ENCODE measurements around the gene SLC6A19. TPM values are rescaled to one million over a fixed set of nuclear protein-coding genes. Genes with fewer than 3 reads are reported as not detected.

SLC6A19 gene
- total RNA-seq, 1 experiment from 2014 or later: not detected

DNA sequence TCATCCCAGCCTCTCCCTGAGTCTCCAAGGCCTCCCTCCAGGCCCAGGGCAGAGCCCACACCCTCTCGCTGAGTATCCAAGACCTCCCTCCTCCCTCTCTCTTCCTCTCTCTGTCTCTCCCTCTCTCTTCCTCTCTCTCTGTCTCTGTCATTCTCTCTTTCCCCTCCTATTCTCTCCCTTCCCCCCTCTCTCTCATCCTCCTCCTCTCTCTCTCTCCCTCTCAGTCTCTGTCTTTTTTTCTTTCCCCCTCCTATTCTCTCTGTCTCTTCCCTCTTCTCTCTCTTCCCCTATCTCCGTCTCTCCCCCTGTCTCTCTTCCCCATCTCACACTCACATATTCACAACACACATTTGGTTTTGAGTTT, 8.1 kb downstream of the SLC6A19 start:
- DNase-seq (no peak), ATAC-seq (no peak; the same call in 1 of the 2 replicates)
- no peaks in the 10 kb centered on the region for H3K4me1 ChIP-seq (ENCODE audit: insufficient read depth, low read length)
- no peaks in the 10 kb centered on the region for H3K36me3 ChIP-seq (ENCODE audit: low read depth, low read length)
- no peaks in the 10 kb centered on the region for H3K9me2 ChIP-seq (replicated peaks; ENCODE audit: low read length)
- POLR2A ChIA-PET (ENCODE audit: unreplicated experiment): no interaction called here
- H3K9ac ChIP-seq (ENCODE audit: low read length): no peak overlapping the region
- H3K27ac ChIP-seq (ENCODE audit: low read length): no peak overlapping the region
- peaks cover 3% of the 10 kb centered on the region; the same call in 1 of the 2 replicates for H3K27me3 ChIP-seq (ENCODE audit: low read length)
- H3F3A ChIP-seq (ENCODE audit: low read length, unreplicated experiment): no peaks in the 10 kb centered on the region
- intact Hi-C loops (cut with micrococcal nuclease): no loop called here
- CTCF ChIA-PET: no interaction called here
- no peak overlapping the region for H3K4me2 ChIP-seq (ENCODE audit: low read length)
- no peak overlapping the region for H3K4me3 ChIP-seq (ENCODE audit: low read length)
- no peaks in the 10 kb centered on the region for H4K20me1 ChIP-seq (ENCODE audit: low read length)
- H3K9me3 ChIP-seq (ENCODE audit: low read length): no peaks in the 10 kb centered on the region
- H2AFZ ChIP-seq (ENCODE audit: low read length): no peak overlapping the region
- BruUV-seq (replicated peaks): no TSS peak
- no peaks in the 10 kb centered on the region for H3K79me2 ChIP-seq (ENCODE audit: low read length)
- TF ChIP-seq EZH2phosphoT487 (IDR thresholded peaks at IDR 0.05; ENCODE audit: borderline replicate concordance, low read length) (no peak), EZH2 (IDR thresholded peaks at IDR 0.05; ENCODE audit: low read length, unreplicated experiment) (no peak)
- TF ChIP-seq, protein P1, sequence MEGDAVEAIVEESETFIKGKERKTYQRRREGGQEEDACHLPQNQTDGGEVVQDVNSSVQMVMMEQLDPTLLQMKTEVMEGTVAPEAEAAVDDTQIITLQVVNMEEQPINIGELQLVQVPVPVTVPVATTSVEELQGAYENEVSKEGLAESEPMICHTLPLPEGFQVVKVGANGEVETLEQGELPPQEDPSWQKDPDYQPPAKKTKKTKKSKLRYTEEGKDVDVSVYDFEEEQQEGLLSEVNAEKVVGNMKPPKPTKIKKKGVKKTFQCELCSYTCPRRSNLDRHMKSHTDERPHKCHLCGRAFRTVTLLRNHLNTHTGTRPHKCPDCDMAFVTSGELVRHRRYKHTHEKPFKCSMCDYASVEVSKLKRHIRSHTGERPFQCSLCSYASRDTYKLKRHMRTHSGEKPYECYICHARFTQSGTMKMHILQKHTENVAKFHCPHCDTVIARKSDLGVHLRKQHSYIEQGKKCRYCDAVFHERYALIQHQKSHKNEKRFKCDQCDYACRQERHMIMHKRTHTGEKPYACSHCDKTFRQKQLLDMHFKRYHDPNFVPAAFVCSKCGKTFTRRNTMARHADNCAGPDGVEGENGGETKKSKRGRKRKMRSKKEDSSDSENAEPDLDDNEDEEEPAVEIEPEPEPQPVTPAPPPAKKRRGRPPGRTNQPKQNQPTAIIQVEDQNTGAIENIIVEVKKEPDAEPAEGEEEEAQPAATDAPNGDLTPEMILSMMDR (conservative IDR thresholded peaks at IDR 0.05; ENCODE audit: low read depth, low read length): no peak

DNA sequence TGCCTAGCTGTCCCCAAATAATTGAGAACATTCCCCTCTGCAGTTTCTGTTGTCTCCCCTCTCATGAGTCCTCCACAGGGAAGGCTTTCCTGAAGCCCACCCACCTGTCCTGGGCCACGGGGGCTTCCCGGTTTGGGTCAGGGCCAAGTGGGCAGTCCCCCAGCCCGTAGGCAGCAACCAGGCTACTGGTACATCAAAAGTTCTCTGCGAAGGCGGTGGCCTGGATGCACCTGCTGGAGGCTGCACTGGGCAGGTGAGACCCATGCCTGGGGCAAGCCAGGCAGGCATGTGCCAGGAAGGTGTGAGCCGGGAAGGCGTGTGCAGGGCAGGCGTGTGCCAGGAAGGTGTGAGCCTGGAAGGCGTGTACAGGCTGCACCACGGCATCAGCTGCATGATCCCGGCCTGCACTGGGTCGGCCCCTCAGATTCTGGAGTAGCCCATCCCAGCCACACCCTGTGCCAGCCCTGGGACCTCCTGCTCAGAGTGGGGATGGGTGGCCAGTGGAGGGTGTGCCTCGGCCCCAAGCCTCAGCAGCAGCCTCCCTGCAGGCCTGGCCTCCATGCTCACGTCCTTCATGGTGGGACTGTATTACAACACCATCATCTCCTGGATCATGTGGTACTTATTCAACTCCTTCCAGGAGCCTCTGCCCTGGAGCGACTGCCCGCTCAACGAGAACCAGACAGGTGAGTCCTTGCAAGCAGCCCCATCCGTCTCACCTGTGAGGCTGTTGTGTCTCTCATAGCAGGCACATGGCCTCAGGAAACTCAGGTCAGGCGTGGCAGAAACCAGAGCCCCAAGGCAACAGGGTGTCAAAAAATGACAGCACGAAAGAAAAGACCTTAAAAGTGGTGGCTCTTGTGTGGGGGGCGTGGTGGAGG, 8.7 kb downstream of the SLC6A19 start:
- Histone ChIP-seq H3K4me3 (ENCODE audit: low read length) (no peak overlapping the region), H3K27me3 (ENCODE audit: low read length) (peaks cover 3% of the 10 kb centered on the region; the same call in 1 of the 2 replicates), H3K9ac (ENCODE audit: low read length) (no peak overlapping the region), H3K4me1 (ENCODE audit: insufficient read depth, low read length) (no peaks in the 10 kb centered on the region), H3F3A (ENCODE audit: low read length, unreplicated experiment) (no peaks in the 10 kb centered on the region), H3K36me3 (ENCODE audit: low read depth, low read length) (no peaks in the 10 kb centered on the region), H4K20me1 (ENCODE audit: low read length) (no peaks in the 10 kb centered on the region), H3K4me2 (ENCODE audit: low read length) (no peak overlapping the region), H3K27ac (ENCODE audit: low read length) (no peak overlapping the region), H3K9me2 (replicated peaks; ENCODE audit: low read length) (no peaks in the 10 kb centered on the region), H2AFZ (ENCODE audit: low read length) (no peak overlapping the region), H3K79me2 (ENCODE audit: low read length) (no peaks in the 10 kb centered on the region), H3K9me3 (ENCODE audit: low read length) (no peaks in the 10 kb centered on the region)
- ATAC-seq (no peak), DNase-seq (no peak)
- ChIA-PET CTCF (no interaction called here), POLR2A (ENCODE audit: unreplicated experiment) (no interaction called here)
- no TSS peak for BruUV-seq (replicated peaks)
- TF ChIP-seq EZH2 (IDR thresholded peaks at IDR 0.05; ENCODE audit: low read length, unreplicated experiment) (no peak), EZH2phosphoT487 (IDR thresholded peaks at IDR 0.05; ENCODE audit: borderline replicate concordance, low read length) (no peak)
- TF ChIP-seq, protein P1 (conservative IDR thresholded peaks at IDR 0.05; ENCODE audit: low read depth, low read length): no peak
- intact Hi-C loops (cut with micrococcal nuclease): no loop called here

GRCh38 chr5:1210832-1211251, 9.4 kb downstream of the SLC6A19 start:
- DNase-seq (no peak), ATAC-seq (no peak)
- Histone ChIP-seq H3K36me3 (ENCODE audit: low read depth, low read length) (no peaks in the 10 kb centered on the region), H3K4me1 (ENCODE audit: insufficient read depth, low read length) (no peaks in the 10 kb centered on the region), H3K27me3 (ENCODE audit: low read length) (peaks cover 2% of the 10 kb centered on the region; the same call in 1 of the 2 replicates), H4K20me1 (ENCODE audit: low read length) (no peaks in the 10 kb centered on the region), H3K9me3 (ENCODE audit: low read length) (no peaks in the 10 kb centered on the region), H3K4me2 (ENCODE audit: low read length) (no peak overlapping the region), H3K79me2 (ENCODE audit: low read length) (no peaks in the 10 kb centered on the region), H3K9me2 (replicated peaks; ENCODE audit: low read length) (no peaks in the 10 kb centered on the region), H2AFZ (ENCODE audit: low read length) (no peak overlapping the region), H3K27ac (ENCODE audit: low read length) (no peak overlapping the region), H3K9ac (ENCODE audit: low read length) (no peak overlapping the region), H3F3A (ENCODE audit: low read length, unreplicated experiment) (no peaks in the 10 kb centered on the region), H3K4me3 (ENCODE audit: low read length) (no peak overlapping the region)
- TF ChIP-seq, protein P1 (conservative IDR thresholded peaks at IDR 0.05; ENCODE audit: low read depth, low read length): no peak
- no peak for TF ChIP-seq EZH2 (IDR thresholded peaks at IDR 0.05; ENCODE audit: low read length, unreplicated experiment)
- no peak for TF ChIP-seq EZH2phosphoT487 (IDR thresholded peaks at IDR 0.05; ENCODE audit: borderline replicate concordance, low read length)
- BruUV-seq (replicated peaks): no TSS peak
- intact Hi-C loops (cut with micrococcal nuclease): no loop called here
- ChIA-PET CTCF (no interaction called here), POLR2A (ENCODE audit: unreplicated experiment) (no interaction called here)
